HUDEP-2 (cell line): ENCODE results near the gene RUNX2.

Experiments
- DNase-seq, 76 experiments: peaks; one replicate each; lab custom pipeline; 2025; ENCODE audit not compliant: unreplicated experiment in 76 of 76; lab: John Stamatoyannopoulos, UW

RUNX2 gene

DNA sequence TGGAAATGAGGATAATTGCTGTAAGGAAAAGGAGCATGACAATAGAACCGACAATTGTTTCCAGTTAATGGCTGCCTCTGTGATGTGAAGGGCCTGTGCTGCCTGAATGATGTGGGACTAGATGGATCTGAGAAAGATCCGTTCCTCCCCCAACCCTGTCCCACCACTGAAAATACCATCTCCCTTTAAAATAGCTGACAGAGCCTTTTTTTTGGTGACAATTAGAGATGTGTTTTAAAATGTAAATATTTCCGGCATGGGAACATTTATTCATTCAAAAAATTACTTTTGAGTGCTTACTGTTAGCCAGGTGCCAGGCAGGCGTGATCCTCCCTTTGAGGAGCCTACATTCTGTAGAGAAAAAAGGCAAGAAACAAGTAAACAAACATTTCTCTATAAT lies 122.0 kb downstream of the RUNX2 start:
- DNase-seq = no peak

DNA sequence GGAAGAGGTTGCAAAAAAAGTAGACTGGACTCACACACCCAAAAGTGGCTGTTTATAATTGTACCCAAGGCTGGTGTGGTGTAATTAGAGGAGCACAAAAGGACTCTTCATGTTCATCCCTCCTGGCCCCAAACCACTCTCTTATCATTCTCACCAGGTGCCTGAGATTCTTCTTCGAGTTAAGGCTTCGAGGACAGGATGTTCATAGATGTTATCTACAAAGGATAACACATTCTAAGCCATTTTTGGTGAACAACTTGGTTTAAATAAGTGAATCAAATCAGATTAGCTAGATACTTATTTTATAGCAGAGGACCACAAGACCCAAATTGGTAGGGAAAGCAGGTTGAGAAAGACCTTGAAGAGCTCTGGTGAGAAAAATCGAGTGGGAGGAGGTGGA lies 122.7 kb downstream of the RUNX2 start:
- DNase-seq = peak in 2 of 76 experiments; percentile 19

- DNase-seq = no peak
Observed at GRCh38 chr6:45454008-45454911, 126.1 kb downstream of the RUNX2 start.

DNA sequence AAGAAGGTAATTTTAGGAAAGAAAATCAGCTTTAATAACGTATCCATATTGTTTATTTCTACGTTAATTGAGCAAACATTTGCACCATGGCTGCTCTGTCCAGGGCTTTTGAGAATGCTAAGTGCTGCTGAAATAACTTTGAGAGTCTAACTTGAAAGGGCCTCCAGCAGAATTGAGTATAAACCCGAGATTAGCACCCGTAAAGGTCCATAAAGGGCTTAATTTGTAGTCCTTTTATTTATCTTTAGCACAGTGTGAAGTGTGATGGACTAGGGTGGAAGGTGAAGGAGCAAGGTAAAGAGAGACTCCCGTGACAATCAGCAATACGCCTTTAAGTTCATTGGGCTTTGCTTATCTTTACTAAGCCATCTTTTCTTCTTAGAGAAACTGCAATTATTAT lies 127.3 kb downstream of the RUNX2 start:
- no peak for DNase-seq

DNA sequence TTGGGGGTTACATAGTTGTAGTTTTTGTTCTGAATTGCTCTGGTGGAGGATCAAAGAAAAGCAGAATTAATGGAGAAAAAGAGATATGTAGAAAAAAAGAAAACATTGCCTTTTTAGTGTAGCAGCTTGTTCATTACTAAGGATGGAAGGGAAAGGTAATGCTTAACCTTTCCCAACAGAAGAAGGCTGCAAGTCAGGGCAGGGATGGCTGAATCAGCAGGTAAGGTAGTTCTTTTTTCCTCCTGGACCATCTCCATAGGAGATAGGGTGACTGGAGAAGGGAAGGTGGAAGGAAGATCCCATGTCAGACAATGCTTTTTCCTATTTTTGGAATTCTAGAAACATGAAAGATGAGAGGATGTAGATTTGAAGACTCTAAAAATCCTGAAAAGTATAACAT lies 129.0 kb downstream of the RUNX2 start:
- no peak for DNase-seq

DNA sequence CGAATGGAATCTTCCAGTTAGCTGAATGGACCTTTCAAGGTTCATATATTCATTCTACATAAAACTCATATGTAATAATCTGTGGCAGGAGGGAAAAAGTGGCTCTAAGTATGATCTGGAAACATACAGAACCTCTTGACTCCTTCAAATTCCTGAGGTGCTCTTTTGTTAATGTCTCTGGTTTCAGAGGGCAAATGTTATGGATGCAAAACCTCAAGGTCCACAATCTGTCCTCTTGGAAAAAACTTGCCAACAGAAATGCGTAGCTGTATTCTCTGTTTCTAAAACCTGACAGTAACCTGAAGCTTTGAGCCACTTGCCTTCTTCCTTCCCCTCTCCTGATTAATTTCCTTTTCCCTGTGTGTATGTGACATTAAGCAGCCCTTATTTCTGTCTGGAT lies 130.5 kb downstream of the RUNX2 start:
- no peak for DNase-seq

DNA sequence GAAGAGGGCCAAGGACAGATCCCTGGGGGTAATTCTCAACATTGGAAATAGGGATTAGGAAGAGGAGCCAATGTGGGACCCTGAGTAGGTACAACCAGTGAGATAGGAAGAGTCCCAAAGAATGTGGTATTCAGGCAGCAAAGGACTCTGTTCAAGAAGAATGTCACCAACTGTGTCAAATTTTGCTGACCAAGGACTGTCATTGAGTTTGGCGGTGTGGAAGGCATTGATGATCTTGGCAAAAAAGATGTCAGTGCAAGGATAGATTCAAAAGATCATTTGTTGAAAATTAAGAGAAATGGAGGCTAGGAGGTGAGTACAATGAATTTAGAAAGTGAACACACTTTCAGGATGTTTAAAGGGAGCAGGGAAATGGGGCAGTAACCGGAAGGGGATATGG lies 132.0 kb downstream of the RUNX2 start:
- DNase-seq = no peak

- DNase-seq = no peak
Observed at GRCh38 chr6:45461486-45461885, 133.4 kb downstream of the RUNX2 start.

- DNase-seq = no peak
Observed at GRCh38 chr6:45462190-45463134, 134.3 kb downstream of the RUNX2 start.

GRCh38 chr6:45464685-45465084 lies 136.6 kb downstream of the RUNX2 start:
- DNase-seq = no peak

DNA sequence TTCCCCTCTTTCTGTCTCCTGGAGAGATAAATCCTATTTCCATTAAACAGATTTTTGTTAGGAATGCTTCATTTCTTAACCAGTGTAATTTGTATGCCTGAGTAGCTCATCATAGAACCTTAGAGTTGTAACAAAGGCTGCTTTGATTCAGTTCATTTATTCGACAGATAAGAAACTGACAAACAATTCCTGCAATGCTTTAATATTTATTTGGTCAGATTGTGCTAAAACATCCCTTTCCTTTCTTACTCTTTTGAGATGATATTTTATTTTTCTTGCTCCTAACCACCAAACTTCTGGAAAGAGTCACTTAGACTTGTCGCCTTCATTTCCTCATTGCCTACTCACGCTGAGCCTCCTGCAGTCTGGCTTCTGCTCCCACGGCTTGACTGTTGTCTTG lies 138.6 kb downstream of the RUNX2 start:
- DNase-seq = no peak

DNA sequence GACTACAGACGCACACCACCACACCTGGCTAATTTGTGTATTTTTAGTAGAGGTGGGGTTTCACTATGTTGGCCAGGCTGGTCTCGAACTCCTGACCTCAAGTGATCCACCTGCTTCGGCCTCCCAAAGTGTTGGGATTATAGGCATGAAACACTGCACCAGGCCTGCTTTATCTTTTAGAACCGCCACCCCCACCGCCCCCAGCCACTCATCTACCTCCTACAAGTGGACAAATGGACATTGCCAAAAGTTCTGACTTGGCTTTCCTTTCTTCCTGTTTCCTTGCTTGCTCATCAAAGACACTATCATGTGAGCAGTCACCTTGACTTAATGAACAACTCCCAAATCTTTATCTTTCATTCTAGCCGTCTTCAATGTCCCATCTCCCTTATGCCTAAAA lies 139.3 kb downstream of the RUNX2 start:
- DNase-seq = peak in 1 of 76 experiments; percentile 15

GRCh38 chr6:45467853-45468252 lies 139.7 kb downstream of the RUNX2 start:
- no peak for DNase-seq

- no peak for DNase-seq
Observed at GRCh38 chr6:45469663-45470062, 141.5 kb downstream of the RUNX2 start.

- DNase-seq = peak in 1 of 76 experiments; percentile 17
Observed at GRCh38 chr6:45470131-45470738, 142.1 kb downstream of the RUNX2 start.

DNA sequence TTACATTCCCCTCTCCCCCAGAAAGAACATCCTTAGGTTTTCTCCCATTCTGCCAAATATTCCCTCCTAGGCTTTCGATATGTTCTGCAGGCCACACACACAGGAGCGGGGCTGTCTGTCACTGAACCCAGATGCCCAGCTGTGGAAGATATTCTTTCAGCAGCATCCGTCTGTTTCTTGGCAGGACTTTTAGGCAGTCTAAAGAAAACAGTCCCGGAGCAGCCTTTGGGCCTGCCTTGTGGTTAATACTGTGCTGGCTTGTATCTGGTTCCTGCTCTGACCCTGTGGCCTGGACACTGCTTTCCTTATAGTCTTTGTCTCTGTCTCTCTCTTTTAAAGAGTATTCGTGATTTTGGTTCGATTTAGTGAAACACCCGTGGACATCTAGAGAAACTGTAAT lies 144.3 kb downstream of the RUNX2 start:
- DNase-seq = no peak

GRCh38 chr6:45473121-45473993 lies 145.2 kb downstream of the RUNX2 start:
- no peak for DNase-seq

DNA sequence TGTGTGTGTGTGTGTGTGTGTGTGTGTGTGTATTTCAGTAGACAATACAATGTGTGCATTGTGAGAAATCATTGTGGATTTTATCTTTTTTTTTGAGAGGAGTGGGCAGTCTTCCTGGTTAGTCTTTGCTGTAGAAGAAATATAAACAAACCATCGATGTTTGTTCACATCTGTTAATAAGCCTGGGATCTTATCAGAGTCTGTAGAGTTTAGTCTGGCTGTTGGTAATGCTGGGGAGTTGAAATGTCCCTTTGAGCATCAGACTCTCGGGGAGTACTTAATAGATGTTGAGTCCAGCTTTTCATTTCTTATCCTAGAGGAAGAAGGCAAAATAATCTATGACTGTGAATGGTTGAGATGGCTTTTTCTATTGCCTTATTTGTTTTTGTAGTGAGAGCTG lies 146.2 kb downstream of the RUNX2 start:
- DNase-seq = no peak

- DNase-seq = no peak
Observed at GRCh38 chr6:45476341-45476740, 148.2 kb downstream of the RUNX2 start.

GRCh38 chr6:45477278-45477677 lies 149.1 kb downstream of the RUNX2 start:
- DNase-seq = no peak
